ENCODE measurements around the gene AGAP5.

The AGAP5 gene

GRCh38 chr10:73650537-73651331, 47.2 kb downstream of the AGAP5 start:
- H3K9ac ChIP-seq (ENCODE audit: low read length in 2 of 2) = no peak overlapping the region
- H3K4me1 ChIP-seq (ENCODE audit: control insufficient read depth, insufficient read depth, low read length) = peaks cover 41% of the 10 kb centered on the region
- H3K9me3 ChIP-seq (ENCODE audit: control insufficient read depth in 2 of 2, low read length in 2 of 2) = no peaks in the 10 kb centered on the region
- H3K27ac ChIP-seq (ENCODE audit: low read length) = no peak overlapping the region
- peak overlapping the region in 1 of 2 donors; percentile 29 for H3K4me3 ChIP-seq (ENCODE audit: low read length in 2 of 2)
- no peaks in the 10 kb centered on the region for H3K27me3 ChIP-seq (ENCODE audit: control insufficient read depth in 1 of 2, insufficient read depth in 2 of 2, low read length in 2 of 2)
- no peaks in the 10 kb centered on the region for H3K36me3 ChIP-seq (ENCODE audit: control insufficient read depth in 2 of 2, insufficient read depth in 2 of 2, low read length in 2 of 2)

GRCh38 chr10:73649876-73650536, 47.9 kb downstream of the AGAP5 start:
- Histone ChIP-seq H3K4me1 (ENCODE audit: control insufficient read depth, insufficient read depth, low read length) (peaks cover 34% of the 10 kb centered on the region), H3K27ac (ENCODE audit: low read length) (no peak overlapping the region), H3K9me3 (ENCODE audit: control insufficient read depth in 2 of 2, low read length in 2 of 2) (no peaks in the 10 kb centered on the region), H3K4me3 (ENCODE audit: low read length in 2 of 2) (no peak overlapping the region), H3K36me3 (ENCODE audit: control insufficient read depth in 2 of 2, insufficient read depth in 2 of 2, low read length in 2 of 2) (no peaks in the 10 kb centered on the region), H3K27me3 (ENCODE audit: control insufficient read depth in 1 of 2, insufficient read depth in 2 of 2, low read length in 2 of 2) (no peaks in the 10 kb centered on the region), H3K9ac (ENCODE audit: low read length in 2 of 2) (no peak overlapping the region)

- H3K4me1 ChIP-seq (ENCODE audit: control insufficient read depth, insufficient read depth, low read length) = peaks cover 33% of the 10 kb centered on the region
- no peaks in the 10 kb centered on the region for H3K9me3 ChIP-seq (ENCODE audit: control insufficient read depth in 2 of 2, low read length in 2 of 2)
- no peaks in the 10 kb centered on the region for H3K36me3 ChIP-seq (ENCODE audit: control insufficient read depth in 2 of 2, insufficient read depth in 2 of 2, low read length in 2 of 2)
- H3K4me3 ChIP-seq (ENCODE audit: low read length in 2 of 2) = no peak overlapping the region
- no peaks in the 10 kb centered on the region for H3K27me3 ChIP-seq (ENCODE audit: control insufficient read depth in 1 of 2, insufficient read depth in 2 of 2, low read length in 2 of 2)
- no peak overlapping the region for H3K27ac ChIP-seq (ENCODE audit: low read length)
- peak overlapping the region in 1 of 2 donors; percentile 84 for H3K9ac ChIP-seq (ENCODE audit: low read length in 2 of 2)
These were observed 48.7 kb downstream of the AGAP5 start for GRCh38 chr10:73648975-73649829.

GRCh38 chr10:73647875-73648651, 49.8 kb downstream of the AGAP5 start:
- H3K4me1 ChIP-seq (ENCODE audit: control insufficient read depth, insufficient read depth, low read length) = peaks cover 33% of the 10 kb centered on the region
- peak overlapping the region; percentile 24 for H3K27ac ChIP-seq (ENCODE audit: low read length)
- no peaks in the 10 kb centered on the region for H3K36me3 ChIP-seq (ENCODE audit: control insufficient read depth in 2 of 2, insufficient read depth in 2 of 2, low read length in 2 of 2)
- H3K9me3 ChIP-seq (ENCODE audit: control insufficient read depth in 2 of 2, low read length in 2 of 2) = no peaks in the 10 kb centered on the region
- no peaks in the 10 kb centered on the region for H3K27me3 ChIP-seq (ENCODE audit: control insufficient read depth in 1 of 2, insufficient read depth in 2 of 2, low read length in 2 of 2)
- H3K9ac ChIP-seq (ENCODE audit: low read length in 2 of 2) = peak overlapping the region; percentile 75 to 84
- H3K4me3 ChIP-seq (ENCODE audit: low read length in 2 of 2) = peak overlapping the region; percentile 82 to 84

- Histone ChIP-seq H3K9ac (ENCODE audit: low read length in 2 of 2) (peak overlapping the region; percentile 75 to 84), H3K4me3 (ENCODE audit: low read length in 2 of 2) (peak overlapping the region; percentile 82 to 84), H3K27ac (ENCODE audit: low read length) (peak overlapping the region; percentile 24), H3K4me1 (ENCODE audit: control insufficient read depth, insufficient read depth, low read length) (peaks cover 33% of the 10 kb centered on the region), H3K9me3 (ENCODE audit: control insufficient read depth in 2 of 2, low read length in 2 of 2) (no peaks in the 10 kb centered on the region), H3K36me3 (ENCODE audit: control insufficient read depth in 2 of 2, insufficient read depth in 2 of 2, low read length in 2 of 2) (no peaks in the 10 kb centered on the region), H3K27me3 (ENCODE audit: control insufficient read depth in 1 of 2, insufficient read depth in 2 of 2, low read length in 2 of 2) (no peaks in the 10 kb centered on the region)
These were observed 50.6 kb downstream of the AGAP5 start for GRCh38 chr10:73647211-73647874.

GRCh38 chr10:73646598-73647041, 51.3 kb downstream of the AGAP5 start:
- Histone ChIP-seq H3K27me3 (ENCODE audit: control insufficient read depth in 1 of 2, insufficient read depth in 2 of 2, low read length in 2 of 2) (no peaks in the 10 kb centered on the region), H3K9me3 (ENCODE audit: control insufficient read depth in 2 of 2, low read length in 2 of 2) (no peaks in the 10 kb centered on the region), H3K9ac (ENCODE audit: low read length in 2 of 2) (peak overlapping the region in 1 of 2 donors; percentile 84), H3K27ac (ENCODE audit: low read length) (no peak overlapping the region), H3K4me3 (ENCODE audit: low read length in 2 of 2) (no peak overlapping the region), H3K4me1 (ENCODE audit: control insufficient read depth, insufficient read depth, low read length) (peaks cover 33% of the 10 kb centered on the region), H3K36me3 (ENCODE audit: control insufficient read depth in 2 of 2, insufficient read depth in 2 of 2, low read length in 2 of 2) (no peaks in the 10 kb centered on the region)

GRCh38 chr10:73645251-73645650, 52.7 kb downstream of the AGAP5 start:
- H3K9ac ChIP-seq (ENCODE audit: low read length in 2 of 2) = no peak overlapping the region

GRCh38 chr10:73644767-73645166, 53.1 kb downstream of the AGAP5 start:
- no peaks in the 10 kb centered on the region for H3K9me3 ChIP-seq (ENCODE audit: control insufficient read depth in 2 of 2, low read length in 2 of 2)
- H3K9ac ChIP-seq (ENCODE audit: low read length in 2 of 2) = no peak overlapping the region
- H3K27ac ChIP-seq (ENCODE audit: low read length) = no peak overlapping the region
- peaks cover 0 to 1% of the 10 kb centered on the region in 2 donors for H3K27me3 ChIP-seq (ENCODE audit: control insufficient read depth in 1 of 2, insufficient read depth in 2 of 2, low read length in 2 of 2)
- H3K4me1 ChIP-seq (ENCODE audit: control insufficient read depth, insufficient read depth, low read length) = peaks cover 21% of the 10 kb centered on the region
- no peaks in the 10 kb centered on the region for H3K36me3 ChIP-seq (ENCODE audit: control insufficient read depth in 2 of 2, insufficient read depth in 2 of 2, low read length in 2 of 2)
- H3K4me3 ChIP-seq (ENCODE audit: low read length in 2 of 2) = no peak overlapping the region

More at GRCh38 chr10:73645251-73645650, 52.7 kb downstream of the AGAP5 start:
- peaks cover 21% of the 10 kb centered on the region for H3K4me1 ChIP-seq (ENCODE audit: control insufficient read depth, insufficient read depth, low read length)
- H3K9me3 ChIP-seq (ENCODE audit: control insufficient read depth in 2 of 2, low read length in 2 of 2) = no peaks in the 10 kb centered on the region
- H3K27ac ChIP-seq (ENCODE audit: low read length) = no peak overlapping the region
- no peaks in the 10 kb centered on the region for H3K27me3 ChIP-seq (ENCODE audit: control insufficient read depth in 1 of 2, insufficient read depth in 2 of 2, low read length in 2 of 2)
- H3K4me3 ChIP-seq (ENCODE audit: low read length in 2 of 2) = no peak overlapping the region
- H3K36me3 ChIP-seq (ENCODE audit: control insufficient read depth in 2 of 2, insufficient read depth in 2 of 2, low read length in 2 of 2) = no peaks in the 10 kb centered on the region

- H3K4me1 ChIP-seq (ENCODE audit: control insufficient read depth, insufficient read depth, low read length) = peaks cover 21% of the 10 kb centered on the region
- no peaks in the 10 kb centered on the region for H3K36me3 ChIP-seq (ENCODE audit: control insufficient read depth in 2 of 2, insufficient read depth in 2 of 2, low read length in 2 of 2)
- H3K4me3 ChIP-seq (ENCODE audit: low read length in 2 of 2) = peak overlapping the region; percentile 40 to 55
- H3K9me3 ChIP-seq (ENCODE audit: control insufficient read depth in 2 of 2, low read length in 2 of 2) = no peaks in the 10 kb centered on the region
- peaks cover 0 to 2% of the 10 kb centered on the region in 2 donors for H3K27me3 ChIP-seq (ENCODE audit: control insufficient read depth in 1 of 2, insufficient read depth in 2 of 2, low read length in 2 of 2)
- H3K9ac ChIP-seq (ENCODE audit: low read length in 2 of 2) = peak overlapping the region in 1 of 2 donors; percentile 55
- H3K27ac ChIP-seq (ENCODE audit: low read length) = no peak overlapping the region
These were observed 53.7 kb downstream of the AGAP5 start for GRCh38 chr10:73644015-73644743.

Data from stomach smooth muscle (tissue), 2 donors.